RWPE2 (cell line): ENCODE measurements around the gene NOXO1.

Experiments used
- ATAC-seq: fragments of 200-7000 bp; cut with Tn5 transposase; 3 replicates; pipeline ENCODE4 v1.9.1; 2021; ENCODE audit warnings: low read depth
- DNase-seq: peaks from one replicate; pipeline ENCODE4 v3.0.0-alpha.2; 2020; ENCODE audit warnings: low spot score
- H3K27ac ChIP-seq: fragments of 450-650 bp; 2 replicates; pipeline ENCODE4 v1.5.1; 2017; ENCODE audit warnings: mild to moderate bottlenecking; ENCODE audit not compliant: poor library complexity, severe bottlenecking
- H3K27me3 ChIP-seq: fragments of 250-450 bp; sonication (Bioruptor Pico); 2 replicates; pipeline ENCODE4 v1.5.1; 2021; ENCODE audit warnings: mild to moderate bottlenecking, moderate library complexity; ENCODE audit not compliant: insufficient read depth, poor library complexity, severe bottlenecking
- H3K36me3 ChIP-seq: fragments of 250-450 bp; sonication (Bioruptor Pico); 2 replicates; pipeline ENCODE4 v1.5.1; 2020; ENCODE audit warnings: low read depth, mild to moderate bottlenecking, moderate library complexity
- H3K4me1 ChIP-seq: fragments of 250-450 bp; sonication (Bioruptor Pico); 2 replicates; pipeline ENCODE4 v1.5.1; 2021; ENCODE audit warnings: mild to moderate bottlenecking, moderate library complexity; ENCODE audit not compliant: insufficient read depth, poor library complexity, severe bottlenecking
- H3K4me3 ChIP-seq: fragments of 250-450 bp; sonication (Bioruptor Pico); 2 replicates; pipeline ENCODE4 v1.5.1; 2021; ENCODE audit warnings: mild to moderate bottlenecking, moderate library complexity; ENCODE audit not compliant: severe bottlenecking
- H3K9me3 ChIP-seq: fragments of 250-450 bp; sonication (Bioruptor Pico); 2 replicates; pipeline ENCODE4 v1.5.1; 2021; ENCODE audit warnings: mild to moderate bottlenecking, moderate library complexity; ENCODE audit not compliant: severe bottlenecking
- TF ChIP-seq, protein P1 (sequence below): fragments of 450-650 bp; IDR thresholded peaks from one replicate; pipeline ENCODE4 v1.5.1; 2017; ENCODE audit warnings: mild to moderate bottlenecking, moderate library complexity; ENCODE audit not compliant: poor library complexity, severe bottlenecking

The NOXO1 gene

GRCh38 chr16:1980030-1980769, 1.1 kb downstream of the NOXO1 start:
- H3K36me3 ChIP-seq: peaks cover 24% of the 10 kb centered on the region
- H3K27ac ChIP-seq: peak overlapping the region; percentile 47
- no peaks in the 10 kb centered on the region for H3K9me3 ChIP-seq
- TF ChIP-seq, protein P1, sequence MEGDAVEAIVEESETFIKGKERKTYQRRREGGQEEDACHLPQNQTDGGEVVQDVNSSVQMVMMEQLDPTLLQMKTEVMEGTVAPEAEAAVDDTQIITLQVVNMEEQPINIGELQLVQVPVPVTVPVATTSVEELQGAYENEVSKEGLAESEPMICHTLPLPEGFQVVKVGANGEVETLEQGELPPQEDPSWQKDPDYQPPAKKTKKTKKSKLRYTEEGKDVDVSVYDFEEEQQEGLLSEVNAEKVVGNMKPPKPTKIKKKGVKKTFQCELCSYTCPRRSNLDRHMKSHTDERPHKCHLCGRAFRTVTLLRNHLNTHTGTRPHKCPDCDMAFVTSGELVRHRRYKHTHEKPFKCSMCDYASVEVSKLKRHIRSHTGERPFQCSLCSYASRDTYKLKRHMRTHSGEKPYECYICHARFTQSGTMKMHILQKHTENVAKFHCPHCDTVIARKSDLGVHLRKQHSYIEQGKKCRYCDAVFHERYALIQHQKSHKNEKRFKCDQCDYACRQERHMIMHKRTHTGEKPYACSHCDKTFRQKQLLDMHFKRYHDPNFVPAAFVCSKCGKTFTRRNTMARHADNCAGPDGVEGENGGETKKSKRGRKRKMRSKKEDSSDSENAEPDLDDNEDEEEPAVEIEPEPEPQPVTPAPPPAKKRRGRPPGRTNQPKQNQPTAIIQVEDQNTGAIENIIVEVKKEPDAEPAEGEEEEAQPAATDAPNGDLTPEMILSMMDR: no peak
- no peaks in the 10 kb centered on the region for H3K27me3 ChIP-seq
- ATAC-seq (peak; percentile 1; the same call in 1 of the 3 replicates), DNase-seq (no peak)
- peak overlapping the region; percentile 41 for H3K4me3 ChIP-seq
- peaks cover 3% of the 10 kb centered on the region for H3K4me1 ChIP-seq

DNA sequence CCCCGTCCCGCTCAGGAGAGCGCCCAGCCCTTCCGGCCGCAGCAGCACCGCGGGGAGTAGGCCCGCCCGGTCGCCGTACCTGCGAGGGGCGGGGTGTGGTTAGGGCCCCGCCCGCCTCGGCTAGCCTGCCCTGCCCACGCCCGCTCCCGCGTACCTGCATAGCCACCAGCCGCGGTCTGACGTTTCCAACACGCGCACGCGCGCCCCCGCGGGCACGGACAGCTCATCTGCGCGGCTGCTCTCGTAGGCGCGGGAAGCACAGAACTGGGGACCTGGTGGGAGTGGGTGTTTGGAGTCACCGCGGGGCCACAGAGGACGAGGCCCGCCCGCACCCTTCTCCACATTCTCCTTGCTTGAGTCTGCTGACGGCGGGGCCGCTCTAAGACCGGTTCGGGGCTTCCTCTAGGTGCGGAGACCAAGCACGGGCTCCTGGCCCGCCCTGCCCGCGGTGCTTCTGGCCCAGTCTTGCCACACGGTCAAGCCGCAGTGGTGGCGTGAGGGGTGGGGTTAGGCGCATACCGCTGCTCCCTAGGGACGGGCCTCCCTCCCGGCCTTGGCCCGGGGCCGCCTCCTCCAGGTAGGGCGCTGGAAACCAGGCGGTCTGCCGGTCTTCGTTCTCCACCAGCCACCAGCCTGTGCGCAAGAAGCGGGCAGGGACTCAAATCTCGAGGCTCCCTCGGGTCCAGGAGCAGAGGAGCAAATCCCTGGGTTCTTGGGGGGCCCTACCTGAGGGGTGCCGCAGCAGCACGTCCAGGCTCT, 1.8 kb downstream of the NOXO1 start:
- TF ChIP-seq, protein P1: no peak
- peak overlapping the region; percentile 41 for H3K4me3 ChIP-seq
- DNase-seq (peak; percentile 91), ATAC-seq (peak; percentile 57)
- no peaks in the 10 kb centered on the region for H3K27me3 ChIP-seq
- H3K4me1 ChIP-seq: no peaks in the 10 kb centered on the region
- no peaks in the 10 kb centered on the region for H3K9me3 ChIP-seq
- peak overlapping the region; percentile 47 for H3K27ac ChIP-seq
- H3K36me3 ChIP-seq: peaks cover 29% of the 10 kb centered on the region

GRCh38 chr16:1978476-1979120, 2.7 kb downstream of the NOXO1 start:
- DNase-seq (no peak), ATAC-seq (no peak)
- H3K4me3 ChIP-seq: peak overlapping the region; percentile 41
- TF ChIP-seq, protein P1: no peak
- peak overlapping the region; percentile 47 for H3K27ac ChIP-seq
- peaks cover 31% of the 10 kb centered on the region for H3K36me3 ChIP-seq
- no peaks in the 10 kb centered on the region for H3K4me1 ChIP-seq
- H3K27me3 ChIP-seq: no peaks in the 10 kb centered on the region
- H3K9me3 ChIP-seq: no peaks in the 10 kb centered on the region

GRCh38 chr16:1977875-1978268, 3.4 kb downstream of the NOXO1 start:
- Histone ChIP-seq H3K9me3 (no peaks in the 10 kb centered on the region), H3K36me3 (peaks cover 31% of the 10 kb centered on the region), H3K4me1 (no peaks in the 10 kb centered on the region), H3K27ac (no peak overlapping the region), H3K4me3 (no peak overlapping the region), H3K27me3 (no peaks in the 10 kb centered on the region)
- ATAC-seq: no peak
- DNase-seq: no peak
- TF ChIP-seq, protein P1: no peak
